ENCODE results near the gene NDUFA8.

DNA sequence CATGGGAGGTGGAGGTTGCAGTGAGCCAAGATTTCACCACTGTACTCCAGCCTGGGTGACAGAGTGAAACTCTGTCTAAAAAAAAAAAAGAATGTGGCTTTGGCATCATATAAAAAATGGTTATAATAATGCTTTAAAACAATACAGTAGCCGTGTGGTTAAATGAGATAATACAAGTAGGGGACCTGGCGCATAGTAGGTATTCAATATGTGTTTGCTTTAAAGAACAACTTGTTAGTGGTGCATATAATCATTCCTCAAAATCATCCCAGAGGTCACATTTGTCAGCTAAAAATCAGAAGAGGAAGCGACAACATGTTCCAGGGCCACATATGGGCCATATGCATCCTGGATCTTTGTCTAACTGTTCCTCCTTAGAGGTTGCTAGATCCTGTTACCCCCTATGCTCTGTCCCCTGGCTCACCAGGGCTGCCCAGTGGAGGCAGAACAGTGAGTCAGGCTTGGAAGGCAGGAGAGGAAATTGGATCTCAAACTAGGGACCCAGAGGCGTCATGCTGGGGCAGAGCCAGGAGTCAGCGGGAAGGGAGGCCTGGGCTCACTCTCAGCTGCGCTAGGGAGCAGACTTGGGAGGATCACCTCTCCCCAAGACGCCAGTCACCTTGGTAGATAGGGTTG, 41.5 kb upstream of the NDUFA8 start:
- TF ChIP-seq, protein P1, sequence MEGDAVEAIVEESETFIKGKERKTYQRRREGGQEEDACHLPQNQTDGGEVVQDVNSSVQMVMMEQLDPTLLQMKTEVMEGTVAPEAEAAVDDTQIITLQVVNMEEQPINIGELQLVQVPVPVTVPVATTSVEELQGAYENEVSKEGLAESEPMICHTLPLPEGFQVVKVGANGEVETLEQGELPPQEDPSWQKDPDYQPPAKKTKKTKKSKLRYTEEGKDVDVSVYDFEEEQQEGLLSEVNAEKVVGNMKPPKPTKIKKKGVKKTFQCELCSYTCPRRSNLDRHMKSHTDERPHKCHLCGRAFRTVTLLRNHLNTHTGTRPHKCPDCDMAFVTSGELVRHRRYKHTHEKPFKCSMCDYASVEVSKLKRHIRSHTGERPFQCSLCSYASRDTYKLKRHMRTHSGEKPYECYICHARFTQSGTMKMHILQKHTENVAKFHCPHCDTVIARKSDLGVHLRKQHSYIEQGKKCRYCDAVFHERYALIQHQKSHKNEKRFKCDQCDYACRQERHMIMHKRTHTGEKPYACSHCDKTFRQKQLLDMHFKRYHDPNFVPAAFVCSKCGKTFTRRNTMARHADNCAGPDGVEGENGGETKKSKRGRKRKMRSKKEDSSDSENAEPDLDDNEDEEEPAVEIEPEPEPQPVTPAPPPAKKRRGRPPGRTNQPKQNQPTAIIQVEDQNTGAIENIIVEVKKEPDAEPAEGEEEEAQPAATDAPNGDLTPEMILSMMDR (optimal IDR thresholded peaks at IDR 0.05 in 1 of 3, IDR thresholded peaks at IDR 0.05 in 1 of 3, conservative IDR thresholded peaks at IDR 0.05 in 1 of 3; ENCODE audit: extremely low read depth in 1 of 3, insufficient read depth in 2 of 3, low read length in 3 of 3): no peak
- TF ChIP-seq EZH2 (IDR thresholded peaks at IDR 0.05; ENCODE audit: low read length): no peak
